ENCODE data around the gene PWWP2B.

PWWP2B gene

DNA sequence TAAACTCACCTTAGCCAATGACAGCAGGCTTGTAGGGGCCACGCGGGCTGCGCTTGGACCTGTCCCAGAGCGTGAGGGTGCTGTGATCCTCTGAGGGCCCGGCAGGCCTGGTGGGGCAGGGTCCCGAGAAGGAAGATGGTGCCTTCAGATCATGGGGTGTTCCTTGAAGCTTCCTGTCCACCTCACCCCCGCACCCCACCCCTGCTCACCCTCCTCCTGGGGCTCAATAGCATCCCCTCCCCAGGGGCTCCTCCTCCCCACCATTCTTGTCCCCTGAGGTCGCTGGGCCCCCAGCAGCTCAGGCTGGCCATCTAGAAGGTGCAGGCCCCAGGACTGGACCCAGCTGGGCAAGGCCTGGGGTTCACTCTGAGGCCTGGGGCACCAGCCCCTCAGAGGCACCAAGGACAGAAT, 33.9 kb downstream of the PWWP2B start:
- no peaks in the 10 kb centered on the region for H4K20me1 ChIP-seq (ENCODE audit: insufficient read depth)
- no peaks in the 10 kb centered on the region for H3K27me3 ChIP-seq (ENCODE audit: insufficient read depth, low read depth)
- H3K79me2 ChIP-seq (ENCODE audit: insufficient read depth, low read depth): no peaks in the 10 kb centered on the region
- no peak overlapping the region for H3K4me3 ChIP-seq (IDR thresholded peaks at IDR 0.05; ENCODE audit: insufficient read depth, low read depth, low read length)
- no peak overlapping the region for H3K27ac ChIP-seq
- H3K9ac ChIP-seq: no peak overlapping the region
- no peaks in the 10 kb centered on the region for H3K36me3 ChIP-seq (ENCODE audit: insufficient read depth)
- TF ChIP-seq, protein P1, sequence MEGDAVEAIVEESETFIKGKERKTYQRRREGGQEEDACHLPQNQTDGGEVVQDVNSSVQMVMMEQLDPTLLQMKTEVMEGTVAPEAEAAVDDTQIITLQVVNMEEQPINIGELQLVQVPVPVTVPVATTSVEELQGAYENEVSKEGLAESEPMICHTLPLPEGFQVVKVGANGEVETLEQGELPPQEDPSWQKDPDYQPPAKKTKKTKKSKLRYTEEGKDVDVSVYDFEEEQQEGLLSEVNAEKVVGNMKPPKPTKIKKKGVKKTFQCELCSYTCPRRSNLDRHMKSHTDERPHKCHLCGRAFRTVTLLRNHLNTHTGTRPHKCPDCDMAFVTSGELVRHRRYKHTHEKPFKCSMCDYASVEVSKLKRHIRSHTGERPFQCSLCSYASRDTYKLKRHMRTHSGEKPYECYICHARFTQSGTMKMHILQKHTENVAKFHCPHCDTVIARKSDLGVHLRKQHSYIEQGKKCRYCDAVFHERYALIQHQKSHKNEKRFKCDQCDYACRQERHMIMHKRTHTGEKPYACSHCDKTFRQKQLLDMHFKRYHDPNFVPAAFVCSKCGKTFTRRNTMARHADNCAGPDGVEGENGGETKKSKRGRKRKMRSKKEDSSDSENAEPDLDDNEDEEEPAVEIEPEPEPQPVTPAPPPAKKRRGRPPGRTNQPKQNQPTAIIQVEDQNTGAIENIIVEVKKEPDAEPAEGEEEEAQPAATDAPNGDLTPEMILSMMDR (conservative IDR thresholded peaks at IDR 0.05; ENCODE audit: low read depth, low read length): no peak
- no peak overlapping the region for H2AFZ ChIP-seq (ENCODE audit: low read depth)
- H3K4me2 ChIP-seq: no peak overlapping the region
- no peaks in the 10 kb centered on the region for H3K4me1 ChIP-seq (ENCODE audit: low read depth, poor library complexity, severe bottlenecking)

GRCh38 chr10:132431537-132432175, 34.7 kb downstream of the PWWP2B start:
- H3K27ac ChIP-seq: no peak overlapping the region
- no peak overlapping the region for H3K4me3 ChIP-seq (IDR thresholded peaks at IDR 0.05; ENCODE audit: insufficient read depth, low read depth, low read length)
- no peaks in the 10 kb centered on the region for H3K79me2 ChIP-seq (ENCODE audit: insufficient read depth, low read depth)
- H2AFZ ChIP-seq (ENCODE audit: low read depth): no peak overlapping the region
- TF ChIP-seq, protein P1 (conservative IDR thresholded peaks at IDR 0.05; ENCODE audit: low read depth, low read length): no peak
- H3K9ac ChIP-seq: no peak overlapping the region
- no peaks in the 10 kb centered on the region for H3K36me3 ChIP-seq (ENCODE audit: insufficient read depth)
- no peak overlapping the region for H3K4me2 ChIP-seq
- H4K20me1 ChIP-seq (ENCODE audit: insufficient read depth): no peaks in the 10 kb centered on the region
- H3K27me3 ChIP-seq (ENCODE audit: insufficient read depth, low read depth): no peaks in the 10 kb centered on the region
- H3K4me1 ChIP-seq (ENCODE audit: low read depth, poor library complexity, severe bottlenecking): no peaks in the 10 kb centered on the region

DNA sequence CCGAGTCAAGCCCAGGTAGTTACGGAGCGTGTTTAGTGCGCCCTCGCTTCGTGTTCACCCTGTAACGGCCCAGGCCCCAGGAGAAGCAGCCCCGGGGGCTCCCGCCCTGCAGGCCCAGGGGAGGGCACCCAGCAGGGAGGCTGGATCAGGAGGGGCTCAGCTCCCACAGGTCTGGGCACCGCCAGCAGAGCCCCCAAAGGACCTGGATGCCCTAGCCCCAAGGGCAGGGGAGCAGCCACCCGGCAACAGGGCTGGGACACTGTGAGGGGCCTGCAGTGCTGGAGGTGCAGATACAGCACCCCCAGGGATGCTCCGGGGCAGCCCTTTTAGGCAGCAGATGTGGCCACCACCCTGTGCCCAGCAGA, 35.2 kb downstream of the PWWP2B start:
- no peak overlapping the region for H3K27ac ChIP-seq
- no peak overlapping the region for H2AFZ ChIP-seq (ENCODE audit: low read depth)
- no peak overlapping the region for H3K4me3 ChIP-seq (IDR thresholded peaks at IDR 0.05; ENCODE audit: insufficient read depth, low read depth, low read length)
- no peak overlapping the region for H3K4me2 ChIP-seq
- no peaks in the 10 kb centered on the region for H3K4me1 ChIP-seq (ENCODE audit: low read depth, poor library complexity, severe bottlenecking)
- H3K9ac ChIP-seq: no peak overlapping the region
- H4K20me1 ChIP-seq (ENCODE audit: insufficient read depth): no peaks in the 10 kb centered on the region
- no peaks in the 10 kb centered on the region for H3K36me3 ChIP-seq (ENCODE audit: insufficient read depth)
- TF ChIP-seq, protein P1 (conservative IDR thresholded peaks at IDR 0.05; ENCODE audit: low read depth, low read length): no peak
- H3K27me3 ChIP-seq (ENCODE audit: insufficient read depth, low read depth): no peaks in the 10 kb centered on the region
- H3K79me2 ChIP-seq (ENCODE audit: insufficient read depth, low read depth): no peaks in the 10 kb centered on the region

- Histone ChIP-seq H3K27ac (no peak overlapping the region), H3K4me1 (ENCODE audit: low read depth, poor library complexity, severe bottlenecking) (no peaks in the 10 kb centered on the region), H3K9ac (no peak overlapping the region), H3K36me3 (ENCODE audit: insufficient read depth) (no peaks in the 10 kb centered on the region), H2AFZ (ENCODE audit: low read depth) (no peak overlapping the region), H3K27me3 (ENCODE audit: insufficient read depth, low read depth) (no peaks in the 10 kb centered on the region), H3K4me3 (IDR thresholded peaks at IDR 0.05; ENCODE audit: insufficient read depth, low read depth, low read length) (no peak overlapping the region), H4K20me1 (ENCODE audit: insufficient read depth) (no peaks in the 10 kb centered on the region), H3K79me2 (ENCODE audit: insufficient read depth, low read depth) (no peaks in the 10 kb centered on the region), H3K4me2 (no peak overlapping the region)
- TF ChIP-seq, protein P1 (conservative IDR thresholded peaks at IDR 0.05; ENCODE audit: low read depth, low read length): no peak
Measured at GRCh38 chr10:132433671-132434340, 36.8 kb downstream of the PWWP2B start.
